C4-2B (cell line): Measurements from ENCODE around the gene MAP3K13.

Experiments used
- ZFX ChIP-seq: fragments of 450-650 bp; IDR thresholded peaks from 2 replicates; pipeline ENCODE4 v1.6.1; 2017
- TF ChIP-seq, protein P1 (sequence below): fragments of 450-650 bp; conservative IDR thresholded peaks from 2 replicates; pipeline ENCODE4 v1.5.1; 2017; ENCODE audit warnings: mild to moderate bottlenecking

DNA sequence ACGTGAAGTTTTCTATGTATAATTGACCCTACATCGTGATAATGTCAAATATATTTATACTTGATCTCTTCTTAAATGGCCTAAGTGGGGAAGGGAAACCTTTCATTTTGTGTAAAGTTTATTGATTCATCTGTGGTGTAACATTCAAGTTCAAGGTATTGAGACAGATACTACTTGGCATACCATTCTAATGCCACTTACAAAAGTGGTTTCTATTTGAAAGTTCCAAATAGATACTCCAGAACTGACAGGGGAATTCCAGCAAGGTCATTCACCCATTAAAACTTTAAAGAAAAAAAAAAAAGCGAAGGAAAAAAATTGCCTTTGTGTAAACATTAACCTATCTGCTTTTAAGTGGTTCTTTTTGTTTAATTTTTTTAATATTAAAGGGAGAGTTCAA lies 45.3 kb upstream of the MAP3K13 start:
- TF ChIP-seq, protein P1, sequence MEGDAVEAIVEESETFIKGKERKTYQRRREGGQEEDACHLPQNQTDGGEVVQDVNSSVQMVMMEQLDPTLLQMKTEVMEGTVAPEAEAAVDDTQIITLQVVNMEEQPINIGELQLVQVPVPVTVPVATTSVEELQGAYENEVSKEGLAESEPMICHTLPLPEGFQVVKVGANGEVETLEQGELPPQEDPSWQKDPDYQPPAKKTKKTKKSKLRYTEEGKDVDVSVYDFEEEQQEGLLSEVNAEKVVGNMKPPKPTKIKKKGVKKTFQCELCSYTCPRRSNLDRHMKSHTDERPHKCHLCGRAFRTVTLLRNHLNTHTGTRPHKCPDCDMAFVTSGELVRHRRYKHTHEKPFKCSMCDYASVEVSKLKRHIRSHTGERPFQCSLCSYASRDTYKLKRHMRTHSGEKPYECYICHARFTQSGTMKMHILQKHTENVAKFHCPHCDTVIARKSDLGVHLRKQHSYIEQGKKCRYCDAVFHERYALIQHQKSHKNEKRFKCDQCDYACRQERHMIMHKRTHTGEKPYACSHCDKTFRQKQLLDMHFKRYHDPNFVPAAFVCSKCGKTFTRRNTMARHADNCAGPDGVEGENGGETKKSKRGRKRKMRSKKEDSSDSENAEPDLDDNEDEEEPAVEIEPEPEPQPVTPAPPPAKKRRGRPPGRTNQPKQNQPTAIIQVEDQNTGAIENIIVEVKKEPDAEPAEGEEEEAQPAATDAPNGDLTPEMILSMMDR, result no peak
- no peak for TF ChIP-seq ZFX
